ENCODE measurements around the gene CFAP53.

Gene CFAP53

GRCh38 chr18:50201476-50202018 lies 64.7 kb downstream of the CFAP53 start:
- no peak for TF ChIP-seq CTCF (IDR thresholded peaks at IDR 0.05; ENCODE audit: low read depth, low read length)

GRCh38 chr18:50199921-50200320 lies 66.4 kb downstream of the CFAP53 start:
- no peak for DNase-seq (ENCODE audit: low read depth in 2 of 2)
- TF ChIP-seq CTCF (IDR thresholded peaks at IDR 0.05; ENCODE audit: low read depth, low read length) = no peak
- no peak overlapping the region for H3K4me3 ChIP-seq (replicated peaks in 1 of 2; ENCODE audit: low read depth in 2 of 2, low read length in 2 of 2)

More at GRCh38 chr18:50201476-50202018, 64.7 kb downstream of the CFAP53 start:
- no peak overlapping the region for H3K4me3 ChIP-seq (replicated peaks in 1 of 2; ENCODE audit: low read depth in 2 of 2, low read length in 2 of 2)
- DNase-seq (ENCODE audit: low read depth in 2 of 2) = no peak

GRCh38 chr18:50199346-50199855 lies 66.9 kb downstream of the CFAP53 start:
- H3K4me3 ChIP-seq (replicated peaks in 1 of 2; ENCODE audit: low read depth in 2 of 2, low read length in 2 of 2) = no peak overlapping the region
- DNase-seq (ENCODE audit: low read depth in 2 of 2) = no peak
- no peak for TF ChIP-seq CTCF (IDR thresholded peaks at IDR 0.05; ENCODE audit: low read depth, low read length)

- no peak for TF ChIP-seq CTCF (IDR thresholded peaks at IDR 0.05; ENCODE audit: low read depth, low read length)
Measured at GRCh38 chr18:50196261-50196660, 70.0 kb downstream of the CFAP53 start.

GRCh38 chr18:50195689-50196088 lies 70.6 kb downstream of the CFAP53 start:
- no peak for DNase-seq (ENCODE audit: low read depth in 2 of 2)
- H3K4me3 ChIP-seq (replicated peaks in 1 of 2; ENCODE audit: low read depth in 2 of 2, low read length in 2 of 2) = no peak overlapping the region
- no peak for TF ChIP-seq CTCF (IDR thresholded peaks at IDR 0.05; ENCODE audit: low read depth, low read length)

More at GRCh38 chr18:50196261-50196660, 70.0 kb downstream of the CFAP53 start:
- no peak overlapping the region for H3K4me3 ChIP-seq (replicated peaks in 1 of 2; ENCODE audit: low read depth in 2 of 2, low read length in 2 of 2)
- no peak for DNase-seq (ENCODE audit: low read depth in 2 of 2)

- DNase-seq (ENCODE audit: low read depth in 2 of 2) = no peak
- no peak for TF ChIP-seq CTCF (IDR thresholded peaks at IDR 0.05; ENCODE audit: low read depth, low read length)
- H3K4me3 ChIP-seq (replicated peaks in 1 of 2; ENCODE audit: low read depth in 2 of 2, low read length in 2 of 2) = no peak within 1 kb of the TSS
Measured at GRCh38 chr18:50194631-50195532, 71.4 kb downstream of the CFAP53 start, which contains the start of gene MYO5B. TSS of gene MYO5B (minus strand) at chr18:50195147. CDS start at chr18:50194793, 354 bp downstream.

All from cardiac fibroblast (primary cell).